GM12891 (cell line): ENCODE results near the gene EGFL7.

Experiments used
- DNase-seq: peaks from one replicate; pipeline ENCODE4 v3.0.0; 2011; ENCODE audit warnings: low spot score; ENCODE audit not compliant: insufficient read length
- FAIRE-seq: peaks from 2 replicates; lab custom pipeline; 2011; peaks lifted over from hg19 to GRCh38; lab: Jason Lieb, UNC
- PAX5 ChIP-seq: IDR thresholded peaks from 2 replicates; pipeline ENCODE4 v1.6.1; 2011; ENCODE audit warnings: low read length, moderate library complexity, mild to moderate bottlenecking; ENCODE audit not compliant: insufficient read depth, severe bottlenecking
- POLR2A ChIP-seq: IDR thresholded peaks from 2 replicates; pipeline ENCODE4 v1.6.1; 2011; ENCODE audit warnings: low read depth, low read length, control low read depth
- POLR2AphosphoS5 ChIP-seq: IDR thresholded peaks from 2 replicates; pipeline ENCODE4 v1.6.1; 2011; ENCODE audit warnings: low read depth, low read length, control low read depth
- POU2F2 ChIP-seq: IDR thresholded peaks from 2 replicates; pipeline ENCODE4 v1.6.1; 2011; ENCODE audit warnings: low read depth, mild to moderate bottlenecking, control low read depth, low read length, moderate library complexity
- SPI1 ChIP-seq: IDR thresholded peaks from 2 replicates; pipeline ENCODE4 v1.6.1; 2011; ENCODE audit warnings: low read depth, low read length, control low read depth
- TAF1 ChIP-seq: IDR thresholded peaks from 2 replicates; pipeline ENCODE4 v1.6.1; 2011; ENCODE audit warnings: low read depth, low read length, control low read depth

EGFL7 gene

DNA sequence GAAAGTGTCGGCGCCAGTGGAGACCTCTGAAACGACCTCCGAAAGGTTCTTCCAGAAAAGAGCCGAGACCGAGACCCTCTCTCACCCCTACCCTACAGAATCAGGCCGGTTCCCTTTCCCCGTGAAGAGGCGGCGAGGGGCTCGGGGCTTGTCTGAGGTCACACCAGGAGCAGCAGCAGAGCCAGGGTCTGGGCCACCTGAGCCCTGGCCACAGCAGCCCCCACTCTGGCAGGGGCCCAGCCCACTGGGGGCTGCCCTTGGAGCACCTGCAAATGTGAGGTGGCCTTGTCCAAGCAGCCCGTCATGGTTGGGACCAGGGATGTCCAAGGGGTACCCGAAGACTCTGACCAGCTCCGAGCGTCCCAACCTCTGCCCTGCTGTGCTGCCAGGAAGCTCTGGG lies 15.3 kb downstream of the EGFL7 start:
- DNase-seq (no peak), FAIRE-seq (no peak)
- TF ChIP-seq TAF1 (no peak), PAX5 (no peak), POU2F2 (no peak), POLR2AphosphoS5 (no peak), POLR2A (no peak), SPI1 (no peak)

DNA sequence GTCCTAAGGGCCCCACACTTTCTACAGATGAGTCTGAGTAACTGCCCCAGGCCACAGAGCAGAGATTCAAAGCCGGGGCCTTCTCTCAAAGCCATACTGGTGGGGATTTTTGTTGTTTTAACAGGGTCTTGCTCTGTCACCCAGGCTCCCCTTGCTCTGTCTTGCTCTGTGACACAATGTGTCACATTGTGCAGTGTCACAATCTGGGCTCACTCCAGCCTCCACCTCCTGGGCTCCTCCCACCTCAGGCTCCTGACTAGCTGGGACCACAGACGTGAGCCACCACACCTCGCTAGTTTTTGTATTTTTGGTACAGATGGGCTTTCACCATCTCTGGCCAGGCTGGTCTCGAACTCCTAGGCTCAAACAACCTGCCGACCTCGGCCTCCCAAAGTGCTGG lies 15.9 kb downstream of the EGFL7 start:
- TF ChIP-seq TAF1 (no peak), POLR2A (no peak), SPI1 (no peak)
- FAIRE-seq (no peak), DNase-seq (no peak)

DNA sequence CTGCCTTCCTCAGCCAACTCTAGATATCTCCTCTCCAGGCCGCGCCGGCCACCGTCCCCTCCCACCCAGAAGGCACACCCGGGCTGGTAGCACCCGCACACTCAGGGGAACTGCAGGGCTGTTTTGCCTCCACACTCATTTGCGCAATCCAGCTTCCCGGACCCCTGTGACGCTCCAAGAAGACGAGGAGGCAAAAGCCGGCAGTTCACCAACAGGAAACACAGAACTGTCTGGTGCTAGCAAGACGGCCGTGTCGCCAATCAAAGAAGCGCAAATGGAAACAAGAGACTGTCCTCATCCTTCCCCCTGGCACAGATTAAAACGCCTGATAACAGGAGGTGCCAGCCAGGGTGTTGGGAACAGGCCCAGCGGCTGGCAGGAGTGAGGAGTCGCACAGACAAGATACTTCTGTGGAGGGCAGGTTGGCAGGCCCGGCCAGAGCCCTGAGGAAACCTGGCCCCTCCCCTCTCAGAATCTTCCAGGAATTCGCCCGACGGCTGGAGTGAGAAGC lies 16.8 kb downstream of the EGFL7 start:
- DNase-seq (no peak), FAIRE-seq (no peak)
- TF ChIP-seq SPI1 (no peak), TAF1 (no peak), POLR2A (no peak), POLR2AphosphoS5 (no peak), POU2F2 (no peak), PAX5 (no peak)

DNA sequence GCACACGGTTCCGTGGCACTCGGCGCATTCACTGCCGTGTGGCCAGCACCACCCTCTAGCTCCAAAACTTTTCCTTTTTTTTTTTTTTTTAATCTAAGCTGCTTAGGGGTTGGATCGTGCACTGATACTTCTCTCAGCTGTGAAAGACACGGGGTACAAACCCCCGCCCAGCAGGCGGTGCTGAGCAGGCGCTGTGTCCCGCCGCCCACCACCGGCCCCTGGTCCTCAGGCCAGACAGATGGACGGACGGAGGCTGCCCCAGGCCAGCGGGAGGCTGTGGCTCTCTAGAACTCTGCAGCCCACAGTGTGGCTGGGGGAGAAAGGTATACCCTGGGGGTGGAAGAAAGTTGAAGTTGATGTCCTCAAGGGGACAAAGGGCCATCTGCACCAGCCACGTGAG lies 18.3 kb downstream of the EGFL7 start:
- TF ChIP-seq TAF1 (no peak), POLR2AphosphoS5 (no peak), SPI1 (no peak), PAX5 (no peak), POU2F2 (no peak), POLR2A (no peak)
- no peak for FAIRE-seq
- no peak for DNase-seq

DNA sequence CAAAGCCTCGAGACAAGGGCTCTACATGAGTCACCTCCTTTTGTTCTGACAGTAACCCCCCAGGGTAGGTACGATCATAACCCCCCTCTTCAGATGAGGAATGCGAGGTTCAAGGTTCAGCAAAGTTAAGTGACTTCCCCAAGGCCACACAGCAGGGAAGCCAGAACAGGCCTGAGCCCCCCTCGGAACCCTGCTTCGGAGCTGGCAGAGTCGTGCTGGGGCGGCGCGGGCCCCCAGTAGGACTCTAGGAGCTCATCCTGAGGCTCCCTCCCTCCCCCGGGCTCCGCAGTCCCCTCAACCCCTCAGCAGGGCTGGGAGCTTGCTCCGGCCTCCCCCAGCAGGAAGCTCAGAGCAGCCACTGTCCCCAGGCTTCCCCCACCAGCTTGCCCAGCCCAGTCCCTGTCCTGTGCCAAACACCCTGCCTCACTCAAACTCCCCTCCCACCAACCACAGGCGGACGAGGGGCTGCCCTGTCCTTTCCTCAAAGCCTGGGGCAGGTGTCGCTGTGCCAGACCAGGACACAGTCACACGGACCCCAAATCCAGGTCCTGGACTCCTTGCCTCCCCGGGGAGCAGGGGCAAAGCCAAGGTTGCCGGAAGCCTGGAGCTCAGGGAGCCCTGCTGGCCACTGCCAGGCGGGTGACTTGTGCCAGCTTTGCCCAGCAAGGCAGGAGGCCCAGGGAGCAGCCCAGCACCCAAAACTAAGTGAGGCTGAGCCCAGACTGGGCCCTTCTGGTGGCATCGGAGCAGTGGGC lies 19.4 kb downstream of the EGFL7 start:
- DNase-seq (no peak), FAIRE-seq (no peak)
- no peak for TF ChIP-seq POU2F2
- TF ChIP-seq POLR2A = no peak
- no peak for TF ChIP-seq PAX5
- no peak for TF ChIP-seq SPI1
- TF ChIP-seq POLR2AphosphoS5 = no peak
- no peak for TF ChIP-seq TAF1

DNA sequence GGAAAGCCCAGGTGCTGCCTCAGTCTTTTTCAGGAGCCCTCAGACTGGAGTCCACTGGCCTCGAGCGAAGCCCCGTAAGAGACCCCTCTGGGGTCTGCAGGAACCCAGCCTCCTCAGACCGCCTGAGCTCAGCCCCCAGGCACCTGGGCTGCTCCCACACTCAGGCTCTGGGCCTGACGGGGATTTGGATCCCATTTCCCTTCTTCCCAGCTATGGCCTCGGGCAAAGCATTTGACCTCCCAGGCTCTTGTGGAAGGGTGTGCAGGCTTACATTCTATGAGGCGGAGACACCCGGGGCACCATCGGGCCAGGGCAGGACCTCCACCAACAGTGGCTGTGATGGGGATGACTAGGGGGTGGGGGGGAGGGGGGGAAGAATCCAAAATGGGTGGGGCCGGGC lies 20.0 kb downstream of the EGFL7 start:
- FAIRE-seq (no peak), DNase-seq (no peak)
- no peak for TF ChIP-seq PAX5
- no peak for TF ChIP-seq TAF1
- no peak for TF ChIP-seq SPI1
- TF ChIP-seq POU2F2 = no peak
- no peak for TF ChIP-seq POLR2AphosphoS5
- TF ChIP-seq POLR2A = no peak

DNA sequence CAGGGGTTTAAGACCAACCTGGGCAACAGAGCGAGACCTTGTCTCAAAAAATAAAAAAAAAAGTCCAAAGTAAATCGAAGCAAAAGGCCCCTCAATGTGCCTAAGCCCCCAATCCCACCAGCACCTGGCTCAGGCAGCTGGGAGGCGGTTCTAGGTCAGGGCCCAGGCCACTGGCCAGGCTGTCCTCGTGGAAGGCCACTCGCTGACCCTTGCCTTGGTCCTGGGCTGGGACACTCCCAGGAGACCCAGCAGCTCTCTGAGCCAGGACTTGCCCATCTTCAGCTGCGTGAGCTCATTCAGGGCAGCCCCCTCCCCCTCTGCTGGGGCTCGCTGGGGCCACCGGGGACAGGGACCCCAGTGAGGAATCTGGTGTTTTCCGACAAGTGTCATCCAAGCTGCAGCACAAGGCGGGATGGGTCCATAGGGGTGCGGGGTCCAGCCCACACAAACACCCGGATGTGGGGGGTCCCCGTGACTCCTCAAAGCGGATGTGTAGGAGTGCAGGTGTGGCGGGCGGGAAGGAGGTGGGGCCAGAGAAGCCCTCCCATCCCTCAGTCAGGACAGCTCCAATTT lies 20.5 kb downstream of the EGFL7 start:
- TF ChIP-seq SPI1 = no peak
- no peak for TF ChIP-seq POU2F2
- no peak for TF ChIP-seq POLR2AphosphoS5
- TF ChIP-seq PAX5 = no peak
- TF ChIP-seq POLR2A = no peak
- no peak for TF ChIP-seq TAF1
- FAIRE-seq (no peak), DNase-seq (no peak)

DNA sequence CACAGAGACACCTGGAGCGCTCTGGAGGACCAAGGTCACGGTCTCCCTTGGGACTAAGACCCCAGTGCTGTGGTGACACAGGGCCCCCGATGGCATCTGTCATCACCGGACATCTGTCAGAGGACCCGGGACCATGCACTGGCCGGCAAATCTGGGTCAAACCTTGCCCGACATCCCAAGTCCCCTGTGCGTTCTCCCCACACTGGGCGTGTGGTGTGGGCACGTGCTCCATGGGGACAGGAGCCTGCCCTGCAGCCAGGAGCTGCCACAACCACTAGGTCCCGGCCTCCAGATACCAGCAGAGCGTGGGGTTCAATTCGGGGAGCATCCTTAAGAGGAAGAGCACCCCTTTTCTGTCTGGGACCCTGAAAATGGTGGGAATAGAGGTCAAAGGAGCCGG lies 21.0 kb downstream of the EGFL7 start:
- DNase-seq (no peak), FAIRE-seq (no peak)
- TF ChIP-seq POU2F2 (no peak), TAF1 (no peak), POLR2A (no peak), POLR2AphosphoS5 (no peak), SPI1 (no peak), PAX5 (no peak)

DNA sequence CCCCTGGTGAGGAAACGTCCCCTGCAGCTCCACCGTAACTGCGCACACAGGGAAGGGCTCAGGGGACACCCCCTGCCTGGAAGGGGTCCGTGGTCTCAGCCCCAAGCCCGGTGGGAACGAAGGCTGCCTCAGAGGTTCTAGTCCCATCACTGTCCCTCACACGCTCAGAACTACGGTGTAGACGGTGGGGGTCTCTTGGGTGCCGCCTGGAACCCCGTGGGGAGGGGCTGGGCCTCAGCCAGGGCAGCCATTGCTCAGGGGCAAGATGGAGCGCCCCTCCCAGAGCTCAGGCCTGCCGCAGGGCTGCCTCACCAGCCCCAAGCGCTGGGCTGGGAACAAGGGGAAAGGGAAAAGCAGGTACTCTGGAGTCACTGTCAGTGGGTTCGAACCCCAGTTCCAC lies 21.6 kb downstream of the EGFL7 start:
- TF ChIP-seq POLR2A = no peak
- no peak for TF ChIP-seq POLR2AphosphoS5
- no peak for DNase-seq
- no peak for FAIRE-seq
